Body of pancreas (tissue), 4 donors: ENCODE data around the gene WNK1.

ENCODE experiments used
- CTCF ChIP-seq, 7 experiments: fragments of 450-650 bp in 4 of 7; fragments of 200-600 bp in 3 of 7; sonication (generic) in 3 of 7; IDR thresholded peaks; one replicate each; pipeline ENCODE4 v1.5.1; 2016 to 2019; ENCODE audit warnings: antibody characterized with exemption in 7 of 7
- POLR2A ChIP-seq, 3 donors: fragments of 450-650 bp; IDR thresholded peaks; one replicate each; pipeline ENCODE4 v1.6.1; 2016; ENCODE audit warnings: antibody characterized with exemption in 3 of 3, mild to moderate bottlenecking in 2 of 3

DNA sequence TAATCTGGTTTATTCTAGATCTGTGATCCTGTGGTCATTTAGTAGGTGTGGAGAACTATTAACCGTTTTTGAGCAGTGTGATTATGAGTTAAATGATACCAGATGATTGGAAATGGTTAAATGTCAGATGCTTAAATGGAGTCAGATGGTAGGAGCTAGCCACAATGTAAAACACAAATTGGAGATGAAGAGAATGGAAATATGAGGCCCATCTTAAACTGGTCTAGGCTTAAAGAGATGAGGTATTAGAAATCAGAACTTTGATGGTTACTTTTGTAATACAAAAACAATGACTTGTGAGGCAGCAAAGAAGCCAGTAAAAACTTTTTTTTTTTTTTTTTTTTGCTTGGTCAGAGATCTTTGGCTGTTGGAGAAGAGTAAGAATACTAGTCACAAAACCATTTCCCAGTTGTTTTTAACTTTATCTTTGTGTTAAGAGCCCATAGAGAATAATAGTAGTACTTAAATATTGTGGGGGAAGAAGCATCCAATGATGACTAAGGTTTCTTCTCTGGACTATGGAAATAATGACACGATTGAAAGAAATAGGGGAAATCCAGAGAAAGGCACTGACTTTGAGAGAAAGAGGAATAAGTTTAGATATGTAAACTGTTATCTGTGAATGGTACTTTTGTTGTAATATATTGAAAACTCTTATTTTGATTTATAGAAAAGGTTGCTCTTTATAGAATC, 95.9 kb downstream of the WNK1 start:
- no peak for TF ChIP-seq CTCF (IDR thresholded peaks at IDR 0.05)
- TF ChIP-seq POLR2A (IDR thresholded peaks at IDR 0.05) = no peak
